GM18520 (cell line): ENCODE results near the gene ZNF799.
"Not testable (repeated sequence)": the region's sequence is repeated elsewhere in the genome, so short reads cannot be mapped to it uniquely, and the experiment has no call there.

Experiments used
- ATAC-seq: cut with Tn5 transposase; IDR thresholded peaks from one replicate; pipeline ENCODE4 v1.9.1; 2021; ENCODE audit not compliant: unreplicated experiment

The ZNF799 gene

DNA sequence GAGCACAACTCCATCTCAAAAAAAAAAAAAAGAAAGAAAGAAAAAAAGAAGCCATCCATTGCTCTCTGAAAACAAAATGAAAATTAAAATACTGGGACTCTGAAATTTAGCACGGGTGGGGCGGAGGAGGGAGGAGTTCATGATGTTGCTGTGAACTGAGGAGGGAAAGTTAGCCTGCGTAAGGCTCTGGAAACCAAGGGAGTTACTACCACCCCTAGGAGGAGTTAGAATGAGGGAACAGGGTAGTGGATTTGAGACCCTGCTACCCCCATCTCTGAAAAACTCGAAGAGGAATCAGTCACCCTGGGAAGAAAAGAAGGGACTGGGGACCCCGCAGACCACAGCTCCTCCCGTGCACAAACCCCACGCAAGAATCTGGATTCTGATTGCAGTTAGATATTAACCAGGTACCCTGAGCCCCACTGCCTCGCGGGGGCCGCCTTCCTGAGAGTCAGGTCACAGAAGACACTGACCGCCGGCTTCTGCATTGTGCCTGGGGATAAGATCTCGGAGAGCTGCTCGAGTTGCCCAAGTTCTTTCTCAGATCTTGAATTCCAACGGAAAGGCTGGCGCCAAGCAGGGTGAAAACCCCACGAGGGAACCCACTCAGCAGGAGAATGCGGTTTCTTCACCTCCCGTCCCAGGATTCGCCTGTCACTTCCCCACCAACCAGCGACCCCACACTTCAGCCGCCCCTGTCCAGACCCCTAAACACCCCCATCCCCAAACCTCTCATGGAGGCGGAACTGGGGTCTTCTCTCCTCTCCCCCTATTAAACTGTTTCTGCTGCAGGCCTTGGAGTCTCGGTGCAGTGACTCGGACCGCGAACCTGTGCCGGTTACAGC lies 36.5 kb downstream of the ZNF799 start:
- ATAC-seq = no peak

GRCh38 chr19:12362236-12362635 lies 38.8 kb downstream of the ZNF799 start:
- ATAC-seq = not testable (repeated sequence)

DNA sequence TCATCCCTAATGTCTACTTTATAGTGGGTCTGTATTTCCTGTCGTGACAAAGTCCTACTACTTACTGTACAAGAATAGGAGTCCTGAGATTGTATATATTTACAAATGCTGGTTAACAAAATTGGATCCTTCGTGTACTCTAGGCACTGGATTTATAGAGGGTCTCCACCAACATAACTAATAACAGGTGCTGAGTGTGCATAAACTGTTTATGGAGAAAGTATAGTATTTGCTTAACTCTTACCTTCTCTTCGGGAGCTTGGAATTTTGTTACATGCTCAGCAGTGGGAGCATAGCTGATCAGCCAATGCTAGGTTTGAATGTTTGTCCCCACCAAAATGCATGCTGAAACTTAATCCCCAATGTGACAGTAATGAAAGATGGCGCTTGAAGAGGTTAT lies 47.7 kb downstream of the ZNF799 start:
- no peak for ATAC-seq

GRCh38 chr19:12350890-12351197 lies 50.2 kb downstream of the ZNF799 start:
- ATAC-seq = no peak

- ATAC-seq = no peak
Measured at GRCh38 chr19:12350185-12350889, 50.7 kb downstream of the ZNF799 start.

- ATAC-seq = no peak
Measured at GRCh38 chr19:12346896-12347295, 54.2 kb downstream of the ZNF799 start.

GRCh38 chr19:12345197-12345596 lies 55.9 kb downstream of the ZNF799 start:
- ATAC-seq = no peak
